Esophagus squamous epithelium (tissue), 4 donors: ENCODE measurements around the gene GFRA1.

Source experiments
- CTCF ChIP-seq, 6 experiments: fragments of 450-650 bp in 4 of 6; fragments of 200-600 bp in 2 of 6; sonication (generic) in 2 of 6; IDR thresholded peaks; one replicate each; pipeline ENCODE4 v1.5.1; 2016 to 2019; ENCODE audit warnings: antibody characterized with exemption in 6 of 6, mild to moderate bottlenecking in 4 of 6, moderate library complexity in 4 of 6
- POLR2A ChIP-seq, 4 donors: fragments of 450-650 bp; IDR thresholded peaks; one replicate each; pipeline ENCODE4 v1.6.1; 2017; ENCODE audit warnings: antibody characterized with exemption in 4 of 4, mild to moderate bottlenecking in 4 of 4, moderate library complexity in 3 of 4

DNA sequence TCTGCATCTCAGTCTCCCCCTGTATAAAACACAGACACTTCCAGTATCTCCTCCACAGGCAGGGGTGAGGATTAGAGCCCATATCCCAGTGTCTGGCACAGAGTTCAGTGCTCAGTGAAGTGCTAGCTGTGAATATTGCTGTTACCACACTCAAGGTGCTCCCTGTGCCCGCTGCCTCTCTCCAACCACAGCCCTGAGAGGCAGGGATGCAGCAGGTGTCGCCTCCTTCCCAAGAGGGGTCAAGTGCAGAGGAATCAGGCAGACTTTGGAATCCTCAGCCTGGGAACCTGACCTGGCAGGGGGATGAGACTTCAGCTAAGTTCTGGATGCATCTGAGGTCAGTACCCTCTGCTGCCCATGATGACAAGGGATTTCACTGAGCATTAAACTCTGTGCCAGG is 163.1 kb downstream of the GFRA1 start:
- TF ChIP-seq CTCF (IDR thresholded peaks at IDR 0.05) (no peak), POLR2A (IDR thresholded peaks at IDR 0.05) (no peak)
